KMS-11 (cell line): ENCODE results near the gene CENPK.

ENCODE experiments used
- H2AFZ ChIP-seq: fragments of 200-600 bp; sonication (generic); 2 replicates; pipeline ENCODE4 v1.6.1; 2016; ENCODE audit warnings: antibody characterized with exemption, mixed run types, low read depth
- H3K27ac ChIP-seq: fragments of 200-600 bp; sonication (generic); 2 replicates; pipeline ENCODE4 v1.6.1; 2016; ENCODE audit warnings: mild to moderate bottlenecking, mixed run types
- H3K27me3 ChIP-seq: fragments of 200-600 bp; sonication (generic); 2 replicates; pipeline ENCODE4 v1.6.1; 2017; ENCODE audit warnings: mild to moderate bottlenecking, low read depth, mixed run types, moderate library complexity; ENCODE audit not compliant: insufficient read depth
- H3K36me3 ChIP-seq: fragments of 200-600 bp; sonication (generic); 2 replicates; pipeline ENCODE4 v1.6.1; 2017; ENCODE audit warnings: mild to moderate bottlenecking, mixed run types; ENCODE audit not compliant: insufficient read depth
- H3K4me1 ChIP-seq: fragments of 200-600 bp; sonication (generic); 2 replicates; pipeline ENCODE4 v1.6.1; 2016; ENCODE audit warnings: mild to moderate bottlenecking, low read depth, mixed run types; ENCODE audit not compliant: poor library complexity, severe bottlenecking
- H3K4me2 ChIP-seq: fragments of 200-600 bp; sonication (generic); 2 replicates; pipeline ENCODE4 v1.7.0; 2016; ENCODE audit warnings: mild to moderate bottlenecking, mixed run types
- H3K4me3 ChIP-seq: fragments of 200-600 bp; sonication (generic); IDR thresholded peaks from 2 replicates; pipeline ENCODE4 v1.6.1; 2017; ENCODE audit warnings: low read depth, low read length, mixed read lengths; ENCODE audit not compliant: insufficient read depth
- H3K79me2 ChIP-seq: fragments of 200-600 bp; sonication (generic); 2 replicates; pipeline ENCODE4 v1.6.1; 2016; ENCODE audit warnings: low read depth, mixed run types; ENCODE audit not compliant: insufficient read depth
- H3K9ac ChIP-seq: fragments of 200-600 bp; sonication (generic); 2 replicates; pipeline ENCODE4 v1.6.1; 2016; ENCODE audit warnings: mild to moderate bottlenecking, mixed run types
- H4K20me1 ChIP-seq: fragments of 200-600 bp; sonication (generic); 2 replicates; pipeline ENCODE4 v1.6.1; 2016; ENCODE audit warnings: mild to moderate bottlenecking, mixed run types; ENCODE audit not compliant: insufficient read depth
- CTCF ChIP-seq: fragments of 200-600 bp; sonication (generic); conservative IDR thresholded peaks from 2 replicates; pipeline ENCODE4 v1.6.1; 2017; ENCODE audit warnings: low read depth, mild to moderate bottlenecking, antibody characterized with exemption, low read length, moderate library complexity, mixed read lengths

The CENPK gene

GRCh38 chr5:65588694-65589093, 25.7 kb upstream of the CENPK start:
- Histone ChIP-seq H3K4me1 (no peaks in the 10 kb centered on the region), H3K9ac (no peak overlapping the region), H3K4me3 (no peak overlapping the region), H2AFZ (no peak overlapping the region), H3K79me2 (no peaks in the 10 kb centered on the region), H3K27ac (no peak overlapping the region), H3K36me3 (0 out of 2 replicates have a peak, but pooled peaks cover 2% of the 10 kb centered on the region), H4K20me1 (no peaks in the 10 kb centered on the region), H3K27me3 (no peaks in the 10 kb centered on the region), H3K4me2 (no peak overlapping the region)
- TF ChIP-seq CTCF: no peak

GRCh38 chr5:65577141-65577540, 14.2 kb upstream of the CENPK start:
- H3K79me2 ChIP-seq: no peaks in the 10 kb centered on the region
- H3K27me3 ChIP-seq: no peaks in the 10 kb centered on the region
- no peak overlapping the region for H3K4me2 ChIP-seq
- no peaks in the 10 kb centered on the region for H4K20me1 ChIP-seq
- no peak overlapping the region for H3K27ac ChIP-seq
- no peak overlapping the region for H2AFZ ChIP-seq
- H3K36me3 ChIP-seq: no peaks in the 10 kb centered on the region; the same call in 1 of the 2 replicates
- no peak for TF ChIP-seq CTCF
- H3K4me3 ChIP-seq: no peak overlapping the region
- H3K4me1 ChIP-seq: no peaks in the 10 kb centered on the region
- H3K9ac ChIP-seq: no peak overlapping the region

- H3K27me3 ChIP-seq: no peaks in the 10 kb centered on the region
- no peaks in the 10 kb centered on the region for H4K20me1 ChIP-seq
- no peak overlapping the region for H3K4me3 ChIP-seq
- H3K79me2 ChIP-seq: peaks cover 5% of the 10 kb centered on the region; the same call in 1 of the 2 replicates
- H3K9ac ChIP-seq: no peak overlapping the region
- H3K4me1 ChIP-seq: no peaks in the 10 kb centered on the region
- no peak overlapping the region for H2AFZ ChIP-seq
- H3K27ac ChIP-seq: no peak overlapping the region
- no peak for TF ChIP-seq CTCF
- H3K4me2 ChIP-seq: no peak overlapping the region
- H3K36me3 ChIP-seq: no peaks in the 10 kb centered on the region
These were observed 7.7 kb upstream of the CENPK start for GRCh38 chr5:65570598-65571226.

GRCh38 chr5:65566505-65566904, 3.5 kb upstream of the CENPK start:
- Histone ChIP-seq H3K36me3 (no peaks in the 10 kb centered on the region), H3K27me3 (no peaks in the 10 kb centered on the region), H3K27ac (no peak overlapping the region), H3K79me2 (peaks cover 43% of the 10 kb centered on the region), H3K4me1 (peaks cover 21% of the 10 kb centered on the region), H3K4me3 (no peak overlapping the region), H3K4me2 (no peak overlapping the region), H3K9ac (no peak overlapping the region), H4K20me1 (no peaks in the 10 kb centered on the region), H2AFZ (no peak overlapping the region)
- no peak for TF ChIP-seq CTCF
